IMR-90 (cell line): ENCODE measurements around the gene ERVK3-1.

Source experiments
- BHLHE40 ChIP-seq: fragments of 150-350 bp; IDR thresholded peaks from 2 replicates; pipeline ENCODE4 v1.6.1; 2016; ENCODE audit warnings: mild to moderate bottlenecking, low read depth, low read length
- CTCF ChIP-seq: conservative IDR thresholded peaks from 2 replicates; pipeline ENCODE4 v1.5.1; 2012; ENCODE audit warnings: mild to moderate bottlenecking, low read depth, low read length, improper control_type of control experiment
- ELK1 ChIP-seq: fragments of 150-350 bp; IDR thresholded peaks from 2 replicates; pipeline ENCODE4 v1.6.1; 2016; ENCODE audit warnings: low read depth, mild to moderate bottlenecking, low read length, moderate library complexity, borderline replicate concordance
- MXI1 ChIP-seq: IDR thresholded peaks from 2 replicates; pipeline ENCODE4 v1.6.1; 2012; ENCODE audit warnings: low read depth, mild to moderate bottlenecking, low read length, moderate library complexity, borderline replicate concordance
- POLR2A ChIP-seq: IDR thresholded peaks from 2 replicates; pipeline ENCODE4 v1.6.1; 2012; ENCODE audit warnings: mild to moderate bottlenecking, low read depth, low read length
- RCOR1 ChIP-seq: IDR thresholded peaks from 2 replicates; pipeline ENCODE4 v1.6.1; 2012; ENCODE audit warnings: mild to moderate bottlenecking, low read length, improper control_type of control experiment; ENCODE audit not compliant: insufficient replicate concordance
- RFX5 ChIP-seq: IDR thresholded peaks from 2 replicates; pipeline ENCODE4 v1.8.0; 2012; ENCODE audit warnings: low read depth, mild to moderate bottlenecking, low read length, moderate library complexity
- SMC3 ChIP-seq: fragments of 150-350 bp; IDR thresholded peaks from 2 replicates; pipeline ENCODE4 v1.6.1; 2016; ENCODE audit warnings: low read depth, mild to moderate bottlenecking, antibody characterized with exemption, low read length, moderate library complexity
- TF ChIP-seq, protein P1 (sequence below): fragments of 150-350 bp; IDR thresholded peaks from 2 replicates; pipeline ENCODE4 v1.6.1; 2017; ENCODE audit warnings: mild to moderate bottlenecking, antibody characterized with exemption, low read length, low read depth

DNA sequence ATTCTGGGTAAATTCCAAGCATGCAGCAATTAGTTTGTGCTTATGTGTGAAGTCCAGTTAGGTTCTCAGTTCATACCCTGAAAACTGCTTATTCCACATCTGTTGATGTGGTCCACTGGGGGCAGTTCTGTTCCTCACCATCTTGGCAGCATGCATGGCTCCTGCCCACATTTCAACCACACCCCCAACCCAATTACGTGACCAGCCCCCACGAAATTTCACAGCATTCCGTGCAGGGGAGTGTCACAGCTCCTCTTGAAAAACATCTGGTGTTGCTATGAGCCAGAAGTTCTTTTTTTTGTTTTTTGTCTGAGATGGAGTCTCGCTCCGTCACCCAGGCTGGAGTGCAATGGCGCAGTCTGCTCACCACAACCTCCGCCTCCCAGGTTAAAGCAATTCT lies 9.1 kb upstream of the ERVK3-1 start:
- no peak for TF ChIP-seq ELK1
- no peak for TF ChIP-seq CTCF
- no peak for TF ChIP-seq POLR2A
- TF ChIP-seq, protein P1, sequence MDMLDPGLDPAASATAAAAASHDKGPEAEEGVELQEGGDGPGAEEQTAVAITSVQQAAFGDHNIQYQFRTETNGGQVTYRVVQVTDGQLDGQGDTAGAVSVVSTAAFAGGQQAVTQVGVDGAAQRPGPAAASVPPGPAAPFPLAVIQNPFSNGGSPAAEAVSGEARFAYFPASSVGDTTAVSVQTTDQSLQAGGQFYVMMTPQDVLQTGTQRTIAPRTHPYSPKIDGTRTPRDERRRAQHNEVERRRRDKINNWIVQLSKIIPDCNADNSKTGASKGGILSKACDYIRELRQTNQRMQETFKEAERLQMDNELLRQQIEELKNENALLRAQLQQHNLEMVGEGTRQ, result no peak
- TF ChIP-seq RCOR1, result no peak
- no peak for TF ChIP-seq RFX5
- no peak for TF ChIP-seq SMC3
- TF ChIP-seq MXI1, result no peak
- TF ChIP-seq BHLHE40, result no peak
